Measurements from ENCODE around the gene CRABP2. TPM values are rescaled to one million over a fixed set of nuclear protein-coding genes. Genes with fewer than 3 reads are reported as not detected.

CRABP2 gene
- total RNA-seq, 6 donors from 2014 or later: 0.76 to 8.1 (median 3.9) TPM; not detected in 1

GRCh38 chr1:156662005-156662799 lies 43.2 kb downstream of the CRABP2 start:
- H3K36me3 ChIP-seq: no peaks in the 10 kb centered on the region
- DNase-seq (no peak), ATAC-seq (ENCODE audit: low FRiP score in 2 of 2) (no peak)
- no peak overlapping the region for H3K4me3 ChIP-seq
- H3K4me1 ChIP-seq: peaks cover 84 to 92% (median 88%) of the 10 kb centered on the region in 4 donors
- H3K9me3 ChIP-seq: no peaks in the 10 kb centered on the region
- peak overlapping the region; percentile 80 to 91 (median 83) for H3K27ac ChIP-seq
- H3K27me3 ChIP-seq: no peaks in the 10 kb centered on the region
- WGBS, 2 donors: 55 to 56% methylated on average over 12 of the region's 12 CpGs
- TF ChIP-seq POLR2A (IDR thresholded peaks at IDR 0.05) (no peak), CTCF (IDR thresholded peaks at IDR 0.05) (no peak), POLR2AphosphoS5 (IDR thresholded peaks at IDR 0.05) (no peak), EP300 (IDR thresholded peaks at IDR 0.05) (no peak)

DNA sequence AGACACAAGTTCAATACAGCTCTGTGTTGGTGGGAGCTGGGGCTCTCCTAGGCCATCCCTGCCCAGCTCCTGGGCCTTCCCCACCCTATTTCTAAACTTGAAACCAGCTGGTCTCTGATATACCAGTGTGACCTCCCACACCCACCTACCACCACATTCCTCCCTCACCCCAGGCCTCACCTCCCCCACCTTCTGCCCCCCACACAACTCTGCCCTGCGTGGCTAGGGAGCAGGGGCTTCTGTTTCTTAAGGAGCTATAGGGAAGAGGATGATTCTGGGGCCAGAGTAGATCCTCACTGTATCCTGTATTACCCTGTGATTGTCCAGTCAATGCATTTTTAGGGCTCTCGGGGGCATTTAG lies 44.7 kb downstream of the CRABP2 start:
- peaks cover 0 to 15% (median 2%) of the 10 kb centered on the region in 4 donors for H3K27me3 ChIP-seq
- H3K4me3 ChIP-seq: peak overlapping the region in 3 of 4 donors; percentile 12 to 22 (median 13)
- TF ChIP-seq CTCF (IDR thresholded peaks at IDR 0.05) (no peak), EP300 (IDR thresholded peaks at IDR 0.05) (no peak), POLR2A (IDR thresholded peaks at IDR 0.05) (no peak), POLR2AphosphoS5 (IDR thresholded peaks at IDR 0.05) (no peak)
- no peak for ATAC-seq (ENCODE audit: low FRiP score in 2 of 2)
- H3K4me1 ChIP-seq: peaks cover 78 to 88% (median 82%) of the 10 kb centered on the region in 4 donors
- 65 to 70% methylated on average over 2 of the region's 2 CpGs for WGBS, 2 donors
- no peaks in the 10 kb centered on the region for H3K36me3 ChIP-seq
- no peaks in the 10 kb centered on the region for H3K9me3 ChIP-seq
- DNase-seq: no peak
- H3K27ac ChIP-seq: peak overlapping the region; percentile 80 to 91 (median 83)

- H3K27ac ChIP-seq: peak overlapping the region; percentile 80 to 91 (median 83)
- 12 to 15% methylated on average over 24 to 38 of the region's 38 CpGs for WGBS, 2 donors
- peaks cover 0 to 16% (median 2%) of the 10 kb centered on the region in 4 donors for H3K27me3 ChIP-seq
- DNase-seq (peak; percentile 93 to 98), ATAC-seq (ENCODE audit: low FRiP score in 2 of 2) (peak; percentile 93 to 95)
- H3K36me3 ChIP-seq: no peaks in the 10 kb centered on the region
- H3K4me3 ChIP-seq: peak overlapping the region in 3 of 4 donors; percentile 12 to 22 (median 13)
- no peaks in the 10 kb centered on the region for H3K9me3 ChIP-seq
- TF ChIP-seq POLR2A (IDR thresholded peaks at IDR 0.05) (peak in 1 of 4 donors; percentile 12), POLR2AphosphoS5 (IDR thresholded peaks at IDR 0.05) (peak; percentile 42 to 74), CTCF (IDR thresholded peaks at IDR 0.05) (peak; percentile 97 to 99 (median 99)), EP300 (IDR thresholded peaks at IDR 0.05) (peak in 1 of 4 donors; percentile 18)
- peaks cover 73 to 83% (median 76%) of the 10 kb centered on the region in 4 donors for H3K4me1 ChIP-seq
These were observed 45.2 kb downstream of the CRABP2 start for GRCh38 chr1:156659988-156660751.

- 19 to 25% methylated on average over 6 of the region's 6 CpGs for WGBS, 2 donors
- ATAC-seq (ENCODE audit: low FRiP score in 2 of 2): no peak
- peak overlapping the region in 3 of 4 donors; percentile 58 to 85 (median 80) for H3K27ac ChIP-seq
These were observed 45.8 kb downstream of the CRABP2 start for GRCh38 chr1:156659661-156659987.

More at GRCh38 chr1:156659661-156659987, 45.8 kb downstream of the CRABP2 start:
- TF ChIP-seq EP300 (IDR thresholded peaks at IDR 0.05) (no peak), POLR2A (IDR thresholded peaks at IDR 0.05) (no peak), CTCF (IDR thresholded peaks at IDR 0.05) (no peak)
- Histone ChIP-seq H3K4me3 (peak overlapping the region in 1 of 4 donors; percentile 17), H3K4me1 (peaks cover 68 to 77% (median 71%) of the 10 kb centered on the region in 4 donors), H3K27me3 (peaks cover 0 to 16% (median 2%) of the 10 kb centered on the region in 4 donors), H3K9me3 (no peaks in the 10 kb centered on the region), H3K36me3 (no peaks in the 10 kb centered on the region)
- no peak for DNase-seq

Measured in upper lobe of left lung (tissue), 6 donors.